DOHH2 (cell line): ENCODE data around the gene TUBB1.

Experiments used
- EZH2phosphoT487 ChIP-seq: fragments of 200-600 bp; sonication (generic); IDR thresholded peaks from 2 replicates; pipeline ENCODE4 v1.6.1; 2017; ENCODE audit warnings: borderline replicate concordance, mild to moderate bottlenecking, antibody characterized with exemption, low read length, moderate library complexity, mixed read lengths
- TF ChIP-seq, protein P1 (sequence below): fragments of 200-600 bp; sonication (generic); IDR thresholded peaks from one replicate; pipeline ENCODE4 v1.5.1; 2014; ENCODE audit warnings: antibody characterized with exemption, mild to moderate bottlenecking, low read depth, low read length; ENCODE audit not compliant: poor library complexity, severe bottlenecking

DNA sequence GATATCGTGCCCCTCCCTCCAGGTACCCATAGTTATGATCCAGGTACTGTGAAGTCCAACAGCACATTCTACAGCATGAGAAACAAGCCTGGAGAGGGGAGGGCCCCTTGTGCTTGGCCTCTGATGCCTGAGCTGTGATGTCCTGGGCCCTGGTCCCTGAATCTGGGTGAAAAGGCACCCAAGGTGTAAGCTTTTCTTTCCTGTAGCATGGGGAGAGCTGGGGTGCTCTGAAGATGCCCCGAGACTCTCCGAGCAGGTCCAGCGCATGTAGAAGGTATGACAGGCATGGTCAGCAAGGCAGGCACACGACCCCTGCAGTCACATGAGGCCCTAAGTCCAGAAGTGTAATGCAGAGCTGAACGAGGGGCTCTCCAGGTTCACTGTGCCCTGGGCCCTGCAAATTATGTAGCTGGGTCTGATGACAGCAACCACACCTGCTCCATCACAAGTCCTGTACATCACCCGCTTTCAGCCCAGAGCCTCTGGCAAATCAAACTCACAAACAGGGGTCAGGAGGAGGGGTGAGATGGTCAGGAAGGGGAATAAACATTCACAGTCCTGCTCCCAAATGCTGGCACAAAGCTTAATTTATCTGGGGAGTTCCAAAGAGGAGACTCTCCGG is 10.4 kb upstream of the TUBB1 start:
- TF ChIP-seq, protein P1, sequence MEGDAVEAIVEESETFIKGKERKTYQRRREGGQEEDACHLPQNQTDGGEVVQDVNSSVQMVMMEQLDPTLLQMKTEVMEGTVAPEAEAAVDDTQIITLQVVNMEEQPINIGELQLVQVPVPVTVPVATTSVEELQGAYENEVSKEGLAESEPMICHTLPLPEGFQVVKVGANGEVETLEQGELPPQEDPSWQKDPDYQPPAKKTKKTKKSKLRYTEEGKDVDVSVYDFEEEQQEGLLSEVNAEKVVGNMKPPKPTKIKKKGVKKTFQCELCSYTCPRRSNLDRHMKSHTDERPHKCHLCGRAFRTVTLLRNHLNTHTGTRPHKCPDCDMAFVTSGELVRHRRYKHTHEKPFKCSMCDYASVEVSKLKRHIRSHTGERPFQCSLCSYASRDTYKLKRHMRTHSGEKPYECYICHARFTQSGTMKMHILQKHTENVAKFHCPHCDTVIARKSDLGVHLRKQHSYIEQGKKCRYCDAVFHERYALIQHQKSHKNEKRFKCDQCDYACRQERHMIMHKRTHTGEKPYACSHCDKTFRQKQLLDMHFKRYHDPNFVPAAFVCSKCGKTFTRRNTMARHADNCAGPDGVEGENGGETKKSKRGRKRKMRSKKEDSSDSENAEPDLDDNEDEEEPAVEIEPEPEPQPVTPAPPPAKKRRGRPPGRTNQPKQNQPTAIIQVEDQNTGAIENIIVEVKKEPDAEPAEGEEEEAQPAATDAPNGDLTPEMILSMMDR, result no peak
- no peak for TF ChIP-seq EZH2phosphoT487
